Naive thymus-derived CD4-positive, alpha-beta T cell (primary cell): ENCODE measurements around the gene AZIN2. TPM values are rescaled to one million over a fixed set of nuclear protein-coding genes. Genes with fewer than 3 reads are reported as not detected.
"Not testable (repeated sequence)": the region's sequence is repeated elsewhere in the genome, so short reads cannot be mapped to it uniquely, and the experiment has no call there.

ENCODE experiments used
- ATAC-seq: fragments of 150-1000 bp; cut with Tn5 transposase; 2 replicates; pipeline ENCODE4 v1.10.0; 2021; ENCODE audit warnings: mild to moderate bottlenecking, moderate library complexity
- CTCF ChIA-PET: fragments of 350-600 bp; sonication (Branson Sonifier 250); formaldehyde crosslinking; loops from one replicate; lab custom pipeline; 2021; ENCODE audit warnings: antibody characterized with exemption; lab: Charles Lee
- POLR2A ChIA-PET: fragments of 350-600 bp; sonication (Branson Sonifier 250); formaldehyde crosslinking; loops from one replicate; lab custom pipeline; 2021; ENCODE audit warnings: antibody characterized with exemption, inconsistent platforms; lab: Charles Lee
- DNase-seq, 9 donors: peaks; one replicate each; pipeline versions ENCODE4 v3.0.0 to v3.0.0-alpha.2; 2020 to 2022; ENCODE audit warnings: mixed read lengths in 1 of 9
- H3K27ac ChIP-seq: one replicate; pipeline ENCODE4 v1.7.0; 2013; ENCODE audit warnings: mild to moderate bottlenecking, low read depth, low read length, moderate library complexity
- H3K27me3 ChIP-seq, 2 donors: one replicate each; pipeline ENCODE4 v1.7.0; 2013; ENCODE audit warnings: low read length in 2 of 2, mild to moderate bottlenecking in 2 of 2, moderate library complexity in 2 of 2; ENCODE audit not compliant: control insufficient read depth in 2 of 2, insufficient read depth in 2 of 2
- H3K36me3 ChIP-seq, 3 experiments: 1 replicate in 2 of 3; 2 replicates in 1 of 3; pipeline ENCODE4 v1.7.0; 2013; ENCODE audit warnings: low read length in 3 of 3, mild to moderate bottlenecking in 3 of 3, moderate library complexity in 1 of 3; ENCODE audit not compliant: insufficient read depth in 3 of 3, control insufficient read depth in 2 of 3
- H3K4me1 ChIP-seq, 2 donors: one replicate each; pipeline ENCODE4 v1.7.0; 2013; ENCODE audit warnings: low read length in 2 of 2, mild to moderate bottlenecking in 2 of 2, moderate library complexity in 1 of 2; ENCODE audit not compliant: control insufficient read depth in 2 of 2, insufficient read depth in 2 of 2
- H3K4me3 ChIP-seq: 2 replicates; pipeline ENCODE4 v1.7.0; 2013; ENCODE audit warnings: mild to moderate bottlenecking, low read length
- H3K9me3 ChIP-seq, 3 experiments: 1 replicate in 2 of 3; 2 replicates in 1 of 3; pipeline ENCODE4 v1.7.0; 2013; ENCODE audit warnings: low read length in 3 of 3; ENCODE audit not compliant: control insufficient read depth in 2 of 3
- H3K27ac Mint-ChIP-seq, 9 donors: one replicate each; pipeline ENCODE4 v1.8.0; 2020 to 2022; ENCODE audit warnings: mixed read lengths in 9 of 9, mild to moderate bottlenecking in 8 of 9, moderate library complexity in 5 of 9, inconsistent platforms in 2 of 9
- H3K27me3 Mint-ChIP-seq, 5 donors: one replicate each; pipeline ENCODE4 v1.8.0; 2021 to 2022; ENCODE audit warnings: mixed read lengths in 5 of 5, mild to moderate bottlenecking in 1 of 5
- H3K36me3 Mint-ChIP-seq, 5 donors: one replicate each; pipeline ENCODE4 v1.8.0; 2020 to 2022; ENCODE audit warnings: mixed read lengths in 5 of 5, mild to moderate bottlenecking in 3 of 5, inconsistent platforms in 1 of 5
- H3K4me1 Mint-ChIP-seq, 7 donors: one replicate each; pipeline ENCODE4 v1.8.0; 2020 to 2022; ENCODE audit warnings: mixed read lengths in 7 of 7, mild to moderate bottlenecking in 3 of 7, inconsistent platforms in 1 of 7
- H3K4me3 Mint-ChIP-seq, 10 donors: one replicate each; pipeline ENCODE4 v1.8.0; 2020 to 2022; ENCODE audit warnings: mild to moderate bottlenecking in 10 of 10, mixed read lengths in 10 of 10, moderate library complexity in 6 of 10, inconsistent platforms in 2 of 10
- H3K9me3 Mint-ChIP-seq, 11 donors: one replicate each; pipeline ENCODE4 v1.8.0; 2020 to 2022; ENCODE audit warnings: mixed read lengths in 11 of 11, mild to moderate bottlenecking in 4 of 11, inconsistent platforms in 1 of 11, moderate library complexity in 1 of 11
- intact Hi-C, 2 donors: fragments of 100-400 bp; cut with micrococcal nuclease; formaldehyde crosslinking; loops; one replicate each; pipeline ENCODE4 v1.15.1; 2023
- polyA plus RNA-seq, 2 donors: library from polyadenylated mRNA; unstranded; fragments of 300-500 nt; fragmentation: Illumina TruSeq; gene quantifications; one replicate each; pipeline ENCODE4 v1.2.3, GENCODE V29; 2021
- total RNA-seq, 6 experiments: library from RNA in 5 of 6; stranded (reverse) in 5 of 6; gene quantifications; 1 replicate in 5 of 6; 2 replicates in 1 of 6; pipeline ENCODE4 v1.2.3 and lab custom pipeline; 2021 to 2026

Gene AZIN2
- total and polyA plus RNA-seq, 7 experiments from 2014 or later: 4.3 to 9.6 (median 6.0) TPM

DNA sequence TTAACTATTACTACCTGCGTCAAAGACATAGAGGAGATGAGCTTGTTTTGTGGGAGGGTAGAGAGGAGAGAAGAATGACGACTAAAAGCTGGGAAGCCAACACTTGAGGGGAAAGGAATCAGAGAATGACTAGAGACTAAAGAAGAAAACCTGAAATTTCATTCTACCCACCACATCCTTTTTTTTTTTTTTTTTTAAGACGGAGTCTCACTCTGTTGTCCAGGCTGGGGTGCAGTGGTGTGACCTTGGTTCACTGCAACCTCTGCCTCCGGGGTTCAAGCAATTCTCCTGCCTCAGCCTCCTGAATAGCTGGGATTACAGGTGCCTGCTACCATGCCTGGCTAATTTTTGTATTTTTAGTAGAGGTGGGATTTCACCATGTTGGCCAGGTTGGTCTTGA is 34.7 kb upstream of the AZIN2 start:
- CTCF ChIA-PET: interaction anchor here (0.7 kb wide), 1 partner anchor 81 kb away, joined by 4 read pairs; no protein-coding TSS in a partner anchor
- H3K36me3 ChIP-seq, ATAC-seq, H3K27ac ChIP-seq, DNase-seq, H3K27me3 ChIP-seq, H3K4me3 ChIP-seq, H3K9me3 ChIP-seq, POLR2A ChIA-PET, intact Hi-C loops, H3K9me3 Mint-ChIP-seq, H3K4me3 Mint-ChIP-seq, H3K4me1 ChIP-seq, H3K27ac Mint-ChIP-seq, H3K36me3 Mint-ChIP-seq: not testable (repeated sequence)
- Mint-ChIP-seq H3K4me1 (peaks cover 0 to 30% (median 3%) of the 10 kb centered on the region in 7 donors), H3K27me3 (peaks cover 0 to 18% (median 7%) of the 10 kb centered on the region in 5 donors)

DNA sequence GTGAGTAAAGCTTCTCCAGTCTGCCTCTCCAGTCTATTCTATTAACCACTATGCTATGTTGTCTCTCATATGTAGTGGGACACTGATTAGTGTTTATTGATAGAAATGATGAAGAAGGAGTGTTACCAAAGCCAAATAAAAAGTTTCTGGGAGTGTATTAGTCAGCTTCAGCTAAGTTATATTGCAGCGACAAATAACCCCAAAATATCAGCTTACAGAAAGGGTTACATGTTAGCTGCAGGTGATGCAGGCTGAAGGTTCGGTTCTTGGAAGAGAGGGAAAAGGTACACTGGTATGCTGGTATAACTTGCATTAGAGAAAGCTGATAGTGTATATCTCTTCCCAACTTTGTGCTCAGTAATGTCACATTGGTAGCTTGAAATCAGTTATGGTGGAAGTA is 33.7 kb upstream of the AZIN2 start:
- H3K27me3 ChIP-seq: no peaks in the 10 kb centered on the region
- peaks cover 0 to 6% (median 0%) of the 10 kb centered on the region in 11 donors for H3K9me3 Mint-ChIP-seq
- H3K4me3 Mint-ChIP-seq: no peak overlapping the region
- ATAC-seq (no peak), DNase-seq (no peak)
- H3K4me3 ChIP-seq: no peak overlapping the region
- peaks cover 0 to 30% (median 3%) of the 10 kb centered on the region in 7 donors for H3K4me1 Mint-ChIP-seq
- intact Hi-C loops: no loop called here
- no peaks in the 10 kb centered on the region for H3K9me3 ChIP-seq
- no peak overlapping the region for H3K27ac Mint-ChIP-seq
- ChIA-PET POLR2A (interaction anchor here (1.4 kb wide), 1 partner anchor 79 kb away, joined by 4 read pairs; no protein-coding TSS in a partner anchor), CTCF (no interaction called here)
- H3K36me3 Mint-ChIP-seq: peaks cover 0 to 4% (median 0%) of the 10 kb centered on the region in 5 donors
- H3K36me3 ChIP-seq: no peaks in the 10 kb centered on the region
- peaks cover 0 to 16% (median 7%) of the 10 kb centered on the region in 5 donors for H3K27me3 Mint-ChIP-seq
- H3K4me1 ChIP-seq: peaks cover 0 to 6% of the 10 kb centered on the region in 2 donors
- no peak overlapping the region for H3K27ac ChIP-seq

DNA sequence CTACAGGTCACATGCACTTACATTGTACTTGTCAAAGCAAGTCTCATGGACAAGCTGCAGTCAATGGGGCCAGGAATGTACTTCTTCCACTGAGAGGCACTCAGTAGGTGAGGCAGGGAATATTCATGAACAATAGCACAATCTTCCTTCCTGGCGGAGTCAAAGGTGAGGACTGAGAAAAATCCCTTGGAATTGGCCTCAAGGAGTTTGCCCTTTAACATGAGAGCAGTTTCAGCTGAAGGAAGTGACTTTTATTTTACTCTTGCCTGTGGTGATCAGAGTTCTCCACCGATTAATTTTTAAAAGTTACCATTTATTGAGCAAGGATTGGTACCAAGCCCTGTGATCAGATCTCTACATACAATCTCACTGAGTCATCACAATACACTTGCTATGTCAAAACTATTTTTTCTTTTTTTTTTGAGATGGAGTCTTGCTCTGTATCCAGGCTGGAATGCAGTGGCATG is 33.1 kb upstream of the AZIN2 start:
- Mint-ChIP-seq H3K27ac (peak overlapping the region in 1 of 9 donors; percentile 14), H3K4me3 (no peak overlapping the region), H3K27me3 (peaks cover 0 to 16% (median 7%) of the 10 kb centered on the region in 5 donors), H3K36me3 (peaks cover 0 to 4% (median 0%) of the 10 kb centered on the region in 5 donors), H3K9me3 (peaks cover 0 to 6% (median 0%) of the 10 kb centered on the region in 11 donors), H3K4me1 (peaks cover 0 to 30% (median 3%) of the 10 kb centered on the region in 7 donors)
- H3K4me3 ChIP-seq: no peak overlapping the region
- intact Hi-C loops: no loop called here
- DNase-seq (no peak), ATAC-seq (no peak)
- no peaks in the 10 kb centered on the region for H3K27me3 ChIP-seq
- no peak overlapping the region for H3K27ac ChIP-seq
- ChIA-PET CTCF (no interaction called here), POLR2A (interaction anchor here (1.4 kb wide), 1 partner anchor 80 kb away, joined by 4 read pairs; no protein-coding TSS in a partner anchor)
- H3K4me1 ChIP-seq: peaks cover 0 to 6% of the 10 kb centered on the region in 2 donors
- H3K9me3 ChIP-seq: no peaks in the 10 kb centered on the region
- H3K36me3 ChIP-seq: no peaks in the 10 kb centered on the region

DNA sequence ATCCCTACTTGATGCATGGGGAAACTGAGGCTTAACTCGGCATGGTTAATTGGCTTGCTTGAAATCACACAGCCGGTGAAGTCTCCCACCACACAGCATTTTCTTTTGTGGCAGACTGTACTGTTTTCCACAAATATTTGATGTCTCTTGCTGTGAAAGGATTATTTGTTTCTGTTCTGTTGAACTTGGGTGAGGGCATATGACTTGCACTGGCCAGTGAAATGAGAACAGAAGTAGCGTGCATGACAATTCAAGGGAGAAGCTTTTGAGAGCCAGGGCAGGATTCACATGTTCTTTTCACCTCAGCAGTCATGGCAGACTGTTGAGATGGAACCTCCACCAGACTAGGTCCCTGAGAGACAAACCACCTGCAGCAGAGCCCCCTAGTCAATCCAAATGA is 32.5 kb upstream of the AZIN2 start:
- H3K27ac Mint-ChIP-seq: no peak overlapping the region
- ChIA-PET POLR2A (no interaction called here), CTCF (no interaction called here)
- Histone ChIP-seq H3K27ac (no peak overlapping the region), H3K36me3 (no peaks in the 10 kb centered on the region), H3K4me3 (no peak overlapping the region), H3K9me3 (no peaks in the 10 kb centered on the region), H3K27me3 (no peaks in the 10 kb centered on the region), H3K4me1 (peaks cover 0 to 6% of the 10 kb centered on the region in 2 donors)
- peaks cover 0 to 30% (median 3%) of the 10 kb centered on the region in 7 donors for H3K4me1 Mint-ChIP-seq
- ATAC-seq (no peak), DNase-seq (no peak)
- H3K9me3 Mint-ChIP-seq: peaks cover 0 to 6% (median 0%) of the 10 kb centered on the region in 11 donors
- intact Hi-C loops: no loop called here
- no peak overlapping the region for H3K4me3 Mint-ChIP-seq
- H3K36me3 Mint-ChIP-seq: peaks cover 0 to 4% (median 0%) of the 10 kb centered on the region in 5 donors
- H3K27me3 Mint-ChIP-seq: peaks cover 0 to 14% (median 8%) of the 10 kb centered on the region in 5 donors

DNA sequence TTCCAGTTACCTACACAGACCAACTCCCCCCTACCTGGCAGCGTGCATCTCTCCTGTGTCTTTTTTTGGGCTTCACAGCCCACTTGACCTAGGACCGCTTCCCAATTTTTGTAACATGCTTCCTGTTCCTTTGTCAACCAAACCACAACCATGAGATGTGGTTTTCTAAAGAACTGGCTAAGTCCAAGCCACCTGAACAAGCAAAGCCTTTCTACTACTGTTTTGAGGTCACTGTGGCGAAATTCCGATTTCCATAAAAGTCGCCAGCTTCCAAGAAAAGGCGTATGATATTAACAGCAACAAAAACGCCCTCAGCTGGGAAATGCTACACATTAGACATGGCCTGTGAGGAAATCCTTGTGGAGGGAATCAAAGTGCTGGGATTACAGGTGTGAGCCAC is 31.6 kb upstream of the AZIN2 start:
- H3K4me1 Mint-ChIP-seq: peaks cover 0 to 30% (median 3%) of the 10 kb centered on the region in 7 donors
- ATAC-seq: no peak
- POLR2A ChIA-PET: no interaction called here

DNA sequence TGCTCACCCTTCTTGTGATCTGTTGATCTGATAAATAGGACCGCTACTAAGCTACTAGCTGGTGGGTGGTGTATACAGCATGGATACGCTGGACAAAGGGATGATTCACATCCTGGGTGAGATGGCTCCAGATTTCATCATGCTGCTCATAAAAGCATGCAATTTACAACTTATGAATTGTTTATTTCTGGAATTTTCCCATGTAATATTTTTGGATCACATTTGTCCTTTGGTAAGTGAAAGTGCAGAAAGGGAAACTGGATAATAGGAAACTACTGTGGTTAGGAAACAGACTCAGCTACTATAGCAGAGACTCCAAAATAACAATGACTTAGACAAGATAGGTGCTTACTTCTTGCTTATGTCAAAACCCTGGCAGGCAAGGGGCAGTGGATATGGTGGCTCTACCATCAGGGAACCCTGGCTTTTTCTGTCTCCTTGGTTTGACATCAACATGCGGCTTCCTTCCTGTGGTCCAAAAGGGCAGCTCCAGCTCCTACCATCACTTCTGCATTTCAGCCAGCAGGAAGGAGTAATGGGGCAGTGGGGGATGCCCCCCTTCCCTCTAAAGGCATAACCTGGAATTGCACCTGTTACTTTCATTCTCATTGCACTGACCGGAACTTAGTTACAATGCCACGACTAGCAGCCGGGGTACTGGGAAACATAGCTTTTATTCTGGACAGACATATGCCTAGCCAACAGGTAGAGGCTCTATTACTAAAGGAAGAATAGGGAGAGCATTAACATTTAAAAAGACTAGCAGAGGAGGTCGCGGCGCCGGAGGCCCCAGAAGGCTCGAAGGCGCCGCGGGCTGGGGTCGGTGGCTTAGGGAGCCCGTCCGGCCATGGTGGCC is 30.5 kb upstream of the AZIN2 start:
- DNase-seq: no peak
- H3K27me3 Mint-ChIP-seq: peaks cover 0 to 12% (median 6%) of the 10 kb centered on the region in 5 donors
- no peak overlapping the region for H3K27ac Mint-ChIP-seq
- POLR2A ChIA-PET: no interaction called here
- CTCF ChIA-PET: no interaction called here
- Histone ChIP-seq H3K27ac (no peak overlapping the region), H3K4me3 (no peak overlapping the region), H3K36me3 (no peaks in the 10 kb centered on the region), H3K9me3 (no peaks in the 10 kb centered on the region), H3K27me3 (no peaks in the 10 kb centered on the region), H3K4me1 (peaks cover 0 to 2% of the 10 kb centered on the region in 2 donors)
- peaks cover 0 to 32% (median 5%) of the 10 kb centered on the region in 7 donors for H3K4me1 Mint-ChIP-seq
- peak overlapping the region in 1 of 10 donors; percentile 57 for H3K4me3 Mint-ChIP-seq
- peak; percentile 62 for ATAC-seq
- peaks cover 0 to 6% (median 0%) of the 10 kb centered on the region in 11 donors for H3K9me3 Mint-ChIP-seq
- intact Hi-C loops: no loop called here
- H3K36me3 Mint-ChIP-seq: peaks cover 0 to 4% (median 0%) of the 10 kb centered on the region in 5 donors

More for the DNA sequence above, 31.6 kb upstream of the AZIN2 start:
- intact Hi-C loops: no loop called here
- peaks cover 0 to 6% of the 10 kb centered on the region in 2 donors for H3K4me1 ChIP-seq
- H3K36me3 ChIP-seq: no peaks in the 10 kb centered on the region
- H3K27ac Mint-ChIP-seq: no peak overlapping the region
- DNase-seq: no peak
- H3K9me3 Mint-ChIP-seq: peaks cover 0 to 6% (median 0%) of the 10 kb centered on the region in 11 donors
- H3K27me3 Mint-ChIP-seq: peaks cover 0 to 12% (median 6%) of the 10 kb centered on the region in 5 donors
- no peaks in the 10 kb centered on the region for H3K27me3 ChIP-seq
- H3K4me3 Mint-ChIP-seq: no peak overlapping the region
- CTCF ChIA-PET: no interaction called here
- peaks cover 0 to 4% (median 0%) of the 10 kb centered on the region in 5 donors for H3K36me3 Mint-ChIP-seq
- no peak overlapping the region for H3K27ac ChIP-seq
- no peak overlapping the region for H3K4me3 ChIP-seq
- H3K9me3 ChIP-seq: no peaks in the 10 kb centered on the region
